ENCODE measurements around the gene DENND6B.
"Not testable (repeated sequence)": the region's sequence is repeated elsewhere in the genome, so short reads cannot be mapped to it uniquely, and the experiment has no call there.

DENND6B gene

GRCh38 chr22:50338860-50339462 is 12.1 kb upstream of the DENND6B start:
- no peak for DNase-seq

GRCh38 chr22:50338042-50338573 is 11.3 kb upstream of the DENND6B start:
- DNase-seq, result no peak

- no peak for DNase-seq
These were observed 10.6 kb upstream of the DENND6B start for GRCh38 chr22:50337262-50338041.

GRCh38 chr22:50334433-50334832 is 7.6 kb upstream of the DENND6B start:
- not testable (repeated sequence) for DNase-seq

GRCh38 chr22:50329236-50329635 is 2.4 kb upstream of the DENND6B start:
- DNase-seq, result no peak

GRCh38 chr22:50327711-50328019 is 853 bp upstream of the DENND6B start:
- no peak for DNase-seq

- no peak for DNase-seq
These were observed 422 bp downstream of the DENND6B start for GRCh38 chr22:50326225-50326955.

- no peak for DNase-seq
These were observed 1.2 kb downstream of the DENND6B start for GRCh38 chr22:50325444-50326224.

- no peak for DNase-seq
These were observed 2.9 kb downstream of the DENND6B start for GRCh38 chr22:50323900-50324299.

GRCh38 chr22:50322382-50323104 is 4.3 kb downstream of the DENND6B start:
- not testable (repeated sequence) for DNase-seq

GRCh38 chr22:50320671-50321325 is 6.0 kb downstream of the DENND6B start:
- DNase-seq, result no peak

GRCh38 chr22:50320116-50320515 is 6.7 kb downstream of the DENND6B start:
- no peak for DNase-seq

- no peak for DNase-seq
These were observed 7.3 kb downstream of the DENND6B start for GRCh38 chr22:50319503-50319951.

GRCh38 chr22:50318698-50319411 is 8.0 kb downstream of the DENND6B start:
- no peak for DNase-seq

- no peak for DNase-seq
These were observed 8.5 kb downstream of the DENND6B start for GRCh38 chr22:50318356-50318697.

GRCh38 chr22:50317674-50318073 is 9.1 kb downstream of the DENND6B start:
- no peak for DNase-seq

GRCh38 chr22:50317178-50317577 is 9.6 kb downstream of the DENND6B start:
- DNase-seq, result no peak

GRCh38 chr22:50316114-50317065 is 10.4 kb downstream of the DENND6B start:
- DNase-seq, result no peak

- no peak for DNase-seq
These were observed 11.3 kb downstream of the DENND6B start for GRCh38 chr22:50315289-50316113.
